ENCODE data around the gene PLAAT5.
"Not testable (repeated sequence)": the region's sequence is repeated elsewhere in the genome, so short reads cannot be mapped to it uniquely, and the experiment has no call there.

PLAAT5 gene

DNA sequence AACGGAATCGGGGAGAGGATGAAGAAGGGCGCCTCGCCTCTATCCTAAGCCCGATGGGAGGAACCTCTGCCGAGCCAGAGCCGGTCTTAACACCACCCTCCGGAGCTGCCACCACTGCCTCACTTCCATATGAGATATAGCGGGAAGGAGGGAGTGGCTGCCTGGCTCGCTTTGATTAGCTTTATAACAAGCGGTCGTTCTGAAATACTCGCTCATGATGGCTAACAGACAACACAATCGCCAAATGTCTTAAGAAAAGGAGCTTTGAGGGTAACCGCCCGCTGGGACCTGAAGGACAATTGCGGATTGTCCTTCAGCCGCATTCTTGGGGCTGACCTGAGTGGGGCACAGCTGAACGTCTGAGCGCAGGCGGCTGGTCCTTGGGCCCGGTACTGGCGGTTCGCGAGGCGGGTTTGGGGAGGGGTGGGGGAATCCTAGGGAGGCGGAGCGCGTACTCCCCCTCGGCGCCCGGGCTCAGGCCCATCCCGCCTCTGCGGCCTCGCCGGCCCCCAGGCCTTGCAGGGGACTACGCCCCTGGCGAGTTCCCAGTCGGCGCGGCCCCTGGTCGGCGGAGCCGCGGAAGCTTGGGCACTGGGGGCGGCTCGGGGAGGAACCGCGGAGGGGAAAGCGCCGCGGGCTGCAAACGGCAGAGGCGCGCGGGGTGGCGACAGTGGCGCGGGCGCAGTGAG, at the start of gene PLAAT5:
TSS of gene PLAAT5 (minus strand) at position 617 of the 689 bp plus-strand sequence. CDS start at position 484, 133 bp downstream.
- Histone ChIP-seq H3K36me3 (ENCODE audit: control insufficient read depth, low read depth, low read length) (no peaks in the 10 kb centered on the region), H3K27me3 (ENCODE audit: control insufficient read depth, insufficient read depth, low read length) (peaks cover 24% of the 10 kb centered on the region), H3K27ac (ENCODE audit: low read length) (no peak within 1 kb of the TSS), H3K4me3 (ENCODE audit: low read length) (peak within 1 kb of the TSS; percentile 45), H3K9ac (ENCODE audit: low read length) (peak within 1 kb of the TSS; percentile 28), H3K9me3 (ENCODE audit: control insufficient read depth, low read depth, low read length) (no peaks in the 10 kb centered on the region), H3K4me1 (ENCODE audit: control insufficient read depth, low read depth, low read length) (peaks cover 11% of the 10 kb centered on the region)

DNA sequence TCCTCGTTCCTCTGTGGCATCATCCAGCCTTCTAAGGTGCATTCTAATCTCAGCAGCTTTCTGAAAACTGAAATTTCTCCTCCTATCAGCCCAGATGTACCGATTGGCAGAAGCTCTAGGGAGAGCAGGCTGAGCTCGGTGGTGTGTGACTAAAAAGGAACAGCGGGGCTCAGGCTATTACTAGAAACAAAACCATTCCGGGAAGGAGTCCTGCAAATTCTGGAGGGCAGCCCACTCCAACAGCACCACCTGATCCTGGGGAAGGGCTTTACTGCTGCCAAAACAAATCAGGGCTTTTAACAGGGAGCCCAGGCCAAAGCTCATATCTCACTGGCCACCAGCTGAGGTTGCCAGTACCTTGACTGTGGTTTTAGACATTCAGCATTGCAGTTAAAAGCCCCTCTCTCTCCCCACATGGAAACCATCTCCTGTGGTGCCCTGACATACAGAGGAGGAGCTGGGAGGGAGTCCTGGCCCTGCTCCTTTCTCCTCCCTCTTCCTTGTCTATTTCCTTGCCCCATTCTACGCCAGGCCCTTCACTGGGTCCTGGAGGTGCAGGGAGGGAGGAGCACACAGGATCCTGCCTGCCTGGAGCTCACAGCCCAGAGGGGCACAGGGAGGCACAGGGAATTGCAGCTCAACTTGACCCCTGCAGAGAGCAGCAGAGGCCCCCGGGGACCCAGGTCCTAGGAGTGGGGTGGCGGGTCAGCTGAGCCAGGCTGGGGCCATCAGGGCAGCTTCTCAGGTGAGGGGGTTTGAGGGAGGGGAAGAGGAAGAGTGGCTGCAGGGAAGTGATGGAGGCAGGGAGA, 46.5 kb upstream of the PLAAT5 start:
- Histone ChIP-seq H3K4me3 (ENCODE audit: low read length) (no peak overlapping the region), H3K27ac (ENCODE audit: low read length) (no peak overlapping the region), H3K9me3 (ENCODE audit: control insufficient read depth, low read depth, low read length) (no peaks in the 10 kb centered on the region), H3K9ac (ENCODE audit: low read length) (no peak overlapping the region), H3K4me1 (ENCODE audit: control insufficient read depth, low read depth, low read length) (peaks cover 12% of the 10 kb centered on the region), H3K36me3 (ENCODE audit: control insufficient read depth, low read depth, low read length) (no peaks in the 10 kb centered on the region), H3K27me3 (ENCODE audit: control insufficient read depth, insufficient read depth, low read length) (no peaks in the 10 kb centered on the region)

GRCh38 chr11:63536669-63537292, 45.8 kb upstream of the PLAAT5 start, which contains the start of gene PLAAT4:
TSS of gene PLAAT4 (plus strand) at chr11:63536808. CDS start at chr11:63536869, 61 bp downstream.
- Histone ChIP-seq H3K4me1 (ENCODE audit: control insufficient read depth, low read depth, low read length) (peaks cover 20% of the 10 kb centered on the region), H3K9ac (ENCODE audit: low read length) (no peak within 1 kb of the TSS), H3K27ac (ENCODE audit: low read length) (no peak within 1 kb of the TSS), H3K27me3 (ENCODE audit: control insufficient read depth, insufficient read depth, low read length) (no peaks in the 10 kb centered on the region), H3K4me3 (ENCODE audit: low read length) (no peak within 1 kb of the TSS), H3K9me3 (ENCODE audit: control insufficient read depth, low read depth, low read length) (no peaks in the 10 kb centered on the region), H3K36me3 (ENCODE audit: control insufficient read depth, low read depth, low read length) (no peaks in the 10 kb centered on the region)

- no peak overlapping the region for H3K27ac ChIP-seq (ENCODE audit: low read length)
- H3K4me1 ChIP-seq (ENCODE audit: control insufficient read depth, low read depth, low read length): peaks cover 27% of the 10 kb centered on the region
- no peak overlapping the region for H3K9ac ChIP-seq (ENCODE audit: low read length)
- H3K36me3 ChIP-seq (ENCODE audit: control insufficient read depth, low read depth, low read length): no peaks in the 10 kb centered on the region
- H3K4me3 ChIP-seq (ENCODE audit: low read length): no peak overlapping the region
- H3K27me3 ChIP-seq (ENCODE audit: control insufficient read depth, insufficient read depth, low read length): no peaks in the 10 kb centered on the region
- H3K9me3 ChIP-seq (ENCODE audit: control insufficient read depth, low read depth, low read length): no peaks in the 10 kb centered on the region
Observed at GRCh38 chr11:63535734-63536133, 44.8 kb upstream of the PLAAT5 start.

- no peak overlapping the region for H3K4me3 ChIP-seq (ENCODE audit: low read length)
- H3K4me1 ChIP-seq (ENCODE audit: control insufficient read depth, low read depth, low read length): peaks cover 30% of the 10 kb centered on the region
- H3K27ac ChIP-seq (ENCODE audit: low read length): no peak overlapping the region
Observed at GRCh38 chr11:63534895-63535461, 44.0 kb upstream of the PLAAT5 start.

GRCh38 chr11:63534076-63534475, 43.1 kb upstream of the PLAAT5 start:
- H3K4me3 ChIP-seq (ENCODE audit: low read length): no peak overlapping the region
- H3K4me1 ChIP-seq (ENCODE audit: control insufficient read depth, low read depth, low read length): peaks cover 34% of the 10 kb centered on the region
- no peaks in the 10 kb centered on the region for H3K9me3 ChIP-seq (ENCODE audit: control insufficient read depth, low read depth, low read length)
- H3K36me3 ChIP-seq (ENCODE audit: control insufficient read depth, low read depth, low read length): no peaks in the 10 kb centered on the region
- no peaks in the 10 kb centered on the region for H3K27me3 ChIP-seq (ENCODE audit: control insufficient read depth, insufficient read depth, low read length)
- no peak overlapping the region for H3K27ac ChIP-seq (ENCODE audit: low read length)
- no peak overlapping the region for H3K9ac ChIP-seq (ENCODE audit: low read length)

More at GRCh38 chr11:63534895-63535461, 44.0 kb upstream of the PLAAT5 start:
- H3K9ac ChIP-seq (ENCODE audit: low read length): no peak overlapping the region
- H3K9me3 ChIP-seq (ENCODE audit: control insufficient read depth, low read depth, low read length): no peaks in the 10 kb centered on the region
- no peaks in the 10 kb centered on the region for H3K36me3 ChIP-seq (ENCODE audit: control insufficient read depth, low read depth, low read length)
- H3K27me3 ChIP-seq (ENCODE audit: control insufficient read depth, insufficient read depth, low read length): no peaks in the 10 kb centered on the region

- Histone ChIP-seq H3K27me3 (ENCODE audit: control insufficient read depth, insufficient read depth, low read length) (no peaks in the 10 kb centered on the region), H3K36me3 (ENCODE audit: control insufficient read depth, low read depth, low read length) (no peaks in the 10 kb centered on the region), H3K27ac (ENCODE audit: low read length) (no peak overlapping the region), H3K9me3 (ENCODE audit: control insufficient read depth, low read depth, low read length) (no peaks in the 10 kb centered on the region), H3K4me1 (ENCODE audit: control insufficient read depth, low read depth, low read length) (peaks cover 38% of the 10 kb centered on the region), H3K4me3 (ENCODE audit: low read length) (no peak overlapping the region), H3K9ac (ENCODE audit: low read length) (no peak overlapping the region)
Observed at GRCh38 chr11:63532799-63533475, 42.0 kb upstream of the PLAAT5 start.

GRCh38 chr11:63532117-63532516, 41.1 kb upstream of the PLAAT5 start:
- H3K4me1 ChIP-seq (ENCODE audit: control insufficient read depth, low read depth, low read length): peaks cover 45% of the 10 kb centered on the region
- no peak overlapping the region for H3K9ac ChIP-seq (ENCODE audit: low read length)
- H3K4me3 ChIP-seq (ENCODE audit: low read length): peak overlapping the region; percentile 31
- H3K27ac ChIP-seq (ENCODE audit: low read length): no peak overlapping the region
- no peaks in the 10 kb centered on the region for H3K9me3 ChIP-seq (ENCODE audit: control insufficient read depth, low read depth, low read length)
- no peaks in the 10 kb centered on the region for H3K36me3 ChIP-seq (ENCODE audit: control insufficient read depth, low read depth, low read length)
- no peaks in the 10 kb centered on the region for H3K27me3 ChIP-seq (ENCODE audit: control insufficient read depth, insufficient read depth, low read length)

- Histone ChIP-seq H3K4me1 (ENCODE audit: control insufficient read depth, low read depth, low read length) (peaks cover 45% of the 10 kb centered on the region), H3K4me3 (ENCODE audit: low read length) (peak overlapping the region; percentile 31)
- H3K36me3 ChIP-seq (ENCODE audit: control insufficient read depth, low read depth, low read length); H3K9ac ChIP-seq (ENCODE audit: low read length); H3K9me3 ChIP-seq (ENCODE audit: control insufficient read depth, low read depth, low read length); H3K27ac ChIP-seq (ENCODE audit: low read length); H3K27me3 ChIP-seq (ENCODE audit: control insufficient read depth, insufficient read depth, low read length): not testable (repeated sequence)
Observed at GRCh38 chr11:63531074-63531792, 40.3 kb upstream of the PLAAT5 start.

- Histone ChIP-seq H3K9me3 (ENCODE audit: control insufficient read depth, low read depth, low read length) (no peaks in the 10 kb centered on the region), H3K4me1 (ENCODE audit: control insufficient read depth, low read depth, low read length) (peaks cover 45% of the 10 kb centered on the region), H3K9ac (ENCODE audit: low read length) (no peak overlapping the region), H3K36me3 (ENCODE audit: control insufficient read depth, low read depth, low read length) (no peaks in the 10 kb centered on the region), H3K4me3 (ENCODE audit: low read length) (no peak overlapping the region), H3K27ac (ENCODE audit: low read length) (peak overlapping the region; percentile 9), H3K27me3 (ENCODE audit: control insufficient read depth, insufficient read depth, low read length) (no peaks in the 10 kb centered on the region)
Observed at GRCh38 chr11:63530021-63530420, 39.1 kb upstream of the PLAAT5 start.
